ENCODE results near the gene SLC28A3.

GRCh38 chr9:84343111-84343521 lies 2.6 kb upstream of the SLC28A3 start:
- TF ChIP-seq, protein P1, sequence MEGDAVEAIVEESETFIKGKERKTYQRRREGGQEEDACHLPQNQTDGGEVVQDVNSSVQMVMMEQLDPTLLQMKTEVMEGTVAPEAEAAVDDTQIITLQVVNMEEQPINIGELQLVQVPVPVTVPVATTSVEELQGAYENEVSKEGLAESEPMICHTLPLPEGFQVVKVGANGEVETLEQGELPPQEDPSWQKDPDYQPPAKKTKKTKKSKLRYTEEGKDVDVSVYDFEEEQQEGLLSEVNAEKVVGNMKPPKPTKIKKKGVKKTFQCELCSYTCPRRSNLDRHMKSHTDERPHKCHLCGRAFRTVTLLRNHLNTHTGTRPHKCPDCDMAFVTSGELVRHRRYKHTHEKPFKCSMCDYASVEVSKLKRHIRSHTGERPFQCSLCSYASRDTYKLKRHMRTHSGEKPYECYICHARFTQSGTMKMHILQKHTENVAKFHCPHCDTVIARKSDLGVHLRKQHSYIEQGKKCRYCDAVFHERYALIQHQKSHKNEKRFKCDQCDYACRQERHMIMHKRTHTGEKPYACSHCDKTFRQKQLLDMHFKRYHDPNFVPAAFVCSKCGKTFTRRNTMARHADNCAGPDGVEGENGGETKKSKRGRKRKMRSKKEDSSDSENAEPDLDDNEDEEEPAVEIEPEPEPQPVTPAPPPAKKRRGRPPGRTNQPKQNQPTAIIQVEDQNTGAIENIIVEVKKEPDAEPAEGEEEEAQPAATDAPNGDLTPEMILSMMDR (IDR thresholded peaks at IDR 0.05): no peak
- TF ChIP-seq POLR2A (IDR thresholded peaks at IDR 0.05): no peak

All from thyroid gland (tissue), 4 donors.